Suprapubic skin (tissue), 4 donors: ENCODE results near the gene SEPTIN5. TPM values are rescaled to one million over a fixed set of nuclear protein-coding genes. Genes with fewer than 3 reads are reported as not detected.
"Not testable (repeated sequence)": the region's sequence is repeated elsewhere in the genome, so short reads cannot be mapped to it uniquely, and the experiment has no call there.

Source experiments
- DNase-seq, 2 donors: peaks; one replicate each; pipeline ENCODE4 v3.0.0-alpha.2; 2019; ENCODE audit warnings: low spot score in 2 of 2
- H3K27ac ChIP-seq: fragments of 200-600 bp; sonication (generic); one replicate; pipeline ENCODE4 v1.5.1; 2019
- H3K27me3 ChIP-seq: fragments of 200-600 bp; sonication (generic); one replicate; pipeline ENCODE4 v1.5.1; 2019
- H3K36me3 ChIP-seq: fragments of 200-600 bp; sonication (generic); one replicate; pipeline ENCODE4 v1.5.1; 2019
- H3K4me1 ChIP-seq: fragments of 200-600 bp; sonication (generic); one replicate; pipeline ENCODE4 v1.5.1; 2019
- H3K4me3 ChIP-seq: fragments of 200-600 bp; sonication (generic); one replicate; pipeline ENCODE4 v1.5.1; 2019; ENCODE audit warnings: mild to moderate bottlenecking
- H3K9me3 ChIP-seq: fragments of 200-600 bp; sonication (generic); one replicate; pipeline ENCODE4 v1.5.1; 2019
- EP300 ChIP-seq: sonication (generic); formaldehyde crosslinking; IDR thresholded peaks from one replicate; pipeline ENCODE4 v1.6.1; 2017; ENCODE audit warnings: antibody characterized with exemption
- POLR2A ChIP-seq, 2 donors: fragments of 450-650 bp; IDR thresholded peaks; one replicate each; pipeline ENCODE4 v1.6.1; 2017; ENCODE audit warnings: antibody characterized with exemption in 2 of 2, mild to moderate bottlenecking in 2 of 2, moderate library complexity in 2 of 2
- POLR2AphosphoS5 ChIP-seq, 3 donors: sonication (generic); formaldehyde crosslinking; IDR thresholded peaks; one replicate each; pipeline ENCODE4 v1.6.1; 2017; ENCODE audit warnings: antibody characterized with exemption in 3 of 3
- WGBS: methylation state at CpG from one replicate; pipeline ENCODE4 v1.1.5; 2018; 5-methylcytosine and 5-hydroxymethylcytosine counted together
- total RNA-seq, 4 donors: library from RNA; depleted of rRNA; stranded (reverse); fragments of >200 nt; gene quantifications; one replicate each; pipeline ENCODE4 v1.1.0, GENCODE V29; 2016
- TF ChIP-seq, protein P1 (sequence below), 2 donors: fragments of 200-600 bp in 1 of 2; fragments of 450-650 bp in 1 of 2; sonication (generic) in 1 of 2; IDR thresholded peaks; one replicate each; pipeline ENCODE4 v1.5.1; 2016 to 2019; ENCODE audit warnings: antibody characterized with exemption in 2 of 2, mild to moderate bottlenecking in 1 of 2, moderate library complexity in 1 of 2

The SEPTIN5 gene
- total RNA-seq, 4 donors from 2014 or later, result 89.0 to 147 (median 129) TPM

DNA sequence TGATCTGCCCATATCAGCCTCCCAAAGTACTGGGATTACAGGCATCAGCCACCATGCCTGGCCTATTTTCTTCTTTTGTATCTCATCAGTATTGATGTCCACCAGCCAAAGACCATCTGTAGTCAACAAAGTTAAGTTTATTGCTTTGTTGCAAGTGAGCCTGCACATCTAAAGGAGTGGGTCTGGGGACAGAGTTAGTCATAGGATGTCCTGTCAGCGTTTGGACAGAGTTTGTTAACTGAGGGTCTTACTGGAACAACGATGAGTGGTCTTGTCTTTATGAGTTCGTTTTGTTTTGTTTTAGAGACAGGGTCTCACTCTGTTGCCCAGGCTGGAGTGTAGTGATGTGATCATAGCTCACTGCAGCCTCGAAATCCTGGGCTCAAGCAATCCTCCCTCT, 40.6 kb upstream of the SEPTIN5 start:
- Histone ChIP-seq H3K4me1 (no peaks in the 10 kb centered on the region), H3K36me3 (no peaks in the 10 kb centered on the region), H3K27ac (no peak overlapping the region), H3K4me3 (no peak overlapping the region), H3K27me3 (peaks cover 5% of the 10 kb centered on the region), H3K9me3 (no peaks in the 10 kb centered on the region)
- 88% methylated on average over 4 of the region's 4 CpGs for WGBS
- TF ChIP-seq EP300, result no peak
- DNase-seq, result no peak

- WGBS, result 82% methylated on average over 11 of the region's 11 CpGs
- peak in 1 of 2 donors; percentile 40 for DNase-seq
These were observed 40.0 kb upstream of the SEPTIN5 start for GRCh38 chr22:19674129-19674928.

GRCh38 chr22:19674929-19675253, 39.4 kb upstream of the SEPTIN5 start:
- H3K4me1 ChIP-seq, result peaks cover 5% of the 10 kb centered on the region
- H3K4me3 ChIP-seq, result no peak overlapping the region
- peaks cover 5% of the 10 kb centered on the region for H3K27me3 ChIP-seq
- no peak overlapping the region for H3K27ac ChIP-seq
- WGBS, result 89% methylated on average over 10 of the region's 10 CpGs
- peak in 1 of 2 donors; percentile 37 for DNase-seq
- no peaks in the 10 kb centered on the region for H3K9me3 ChIP-seq
- no peaks in the 10 kb centered on the region for H3K36me3 ChIP-seq
- TF ChIP-seq POLR2A (IDR thresholded peaks at IDR 0.05) (no peak), POLR2AphosphoS5 (IDR thresholded peaks at IDR 0.05) (no peak), EP300 (no peak)
- TF ChIP-seq, protein P1, sequence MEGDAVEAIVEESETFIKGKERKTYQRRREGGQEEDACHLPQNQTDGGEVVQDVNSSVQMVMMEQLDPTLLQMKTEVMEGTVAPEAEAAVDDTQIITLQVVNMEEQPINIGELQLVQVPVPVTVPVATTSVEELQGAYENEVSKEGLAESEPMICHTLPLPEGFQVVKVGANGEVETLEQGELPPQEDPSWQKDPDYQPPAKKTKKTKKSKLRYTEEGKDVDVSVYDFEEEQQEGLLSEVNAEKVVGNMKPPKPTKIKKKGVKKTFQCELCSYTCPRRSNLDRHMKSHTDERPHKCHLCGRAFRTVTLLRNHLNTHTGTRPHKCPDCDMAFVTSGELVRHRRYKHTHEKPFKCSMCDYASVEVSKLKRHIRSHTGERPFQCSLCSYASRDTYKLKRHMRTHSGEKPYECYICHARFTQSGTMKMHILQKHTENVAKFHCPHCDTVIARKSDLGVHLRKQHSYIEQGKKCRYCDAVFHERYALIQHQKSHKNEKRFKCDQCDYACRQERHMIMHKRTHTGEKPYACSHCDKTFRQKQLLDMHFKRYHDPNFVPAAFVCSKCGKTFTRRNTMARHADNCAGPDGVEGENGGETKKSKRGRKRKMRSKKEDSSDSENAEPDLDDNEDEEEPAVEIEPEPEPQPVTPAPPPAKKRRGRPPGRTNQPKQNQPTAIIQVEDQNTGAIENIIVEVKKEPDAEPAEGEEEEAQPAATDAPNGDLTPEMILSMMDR (IDR thresholded peaks at IDR 0.05), result no peak

More at GRCh38 chr22:19674129-19674928, 40.0 kb upstream of the SEPTIN5 start:
- H3K27ac ChIP-seq, result no peak overlapping the region
- H3K9me3 ChIP-seq, result no peaks in the 10 kb centered on the region
- H3K27me3 ChIP-seq, result peaks cover 5% of the 10 kb centered on the region
- H3K36me3 ChIP-seq, result no peaks in the 10 kb centered on the region
- H3K4me1 ChIP-seq, result peaks cover under 1% of the 10 kb centered on the region
- H3K4me3 ChIP-seq, result no peak overlapping the region
- no peak for TF ChIP-seq EP300
- no peak for TF ChIP-seq POLR2A (IDR thresholded peaks at IDR 0.05)
- TF ChIP-seq, protein P1 (IDR thresholded peaks at IDR 0.05), result no peak
- no peak for TF ChIP-seq POLR2AphosphoS5 (IDR thresholded peaks at IDR 0.05)

- 86% methylated on average over 7 of the region's 7 CpGs for WGBS
- Histone ChIP-seq H3K36me3 (no peaks in the 10 kb centered on the region), H3K4me3 (no peak overlapping the region), H3K27me3 (peaks cover 7% of the 10 kb centered on the region), H3K9me3 (no peaks in the 10 kb centered on the region), H3K27ac (no peak overlapping the region), H3K4me1 (peaks cover 5% of the 10 kb centered on the region)
- no peak for TF ChIP-seq POLR2AphosphoS5 (IDR thresholded peaks at IDR 0.05)
- TF ChIP-seq POLR2A (IDR thresholded peaks at IDR 0.05), result no peak
- TF ChIP-seq, protein P1 (IDR thresholded peaks at IDR 0.05), result no peak
- TF ChIP-seq EP300, result no peak
- DNase-seq, result peak in 1 of 2 donors; percentile 16
These were observed 38.9 kb upstream of the SEPTIN5 start for GRCh38 chr22:19675428-19675827.

GRCh38 chr22:19676437-19676836, 37.9 kb upstream of the SEPTIN5 start:
- H3K36me3 ChIP-seq, H3K4me3 ChIP-seq, H3K27me3 ChIP-seq, H3K4me1 ChIP-seq, H3K27ac ChIP-seq, H3K9me3 ChIP-seq: not testable (repeated sequence)
- DNase-seq, result peak in 1 of 2 donors; percentile 9
- WGBS, result 92% methylated on average over 1 of the region's 1 CpG

DNA sequence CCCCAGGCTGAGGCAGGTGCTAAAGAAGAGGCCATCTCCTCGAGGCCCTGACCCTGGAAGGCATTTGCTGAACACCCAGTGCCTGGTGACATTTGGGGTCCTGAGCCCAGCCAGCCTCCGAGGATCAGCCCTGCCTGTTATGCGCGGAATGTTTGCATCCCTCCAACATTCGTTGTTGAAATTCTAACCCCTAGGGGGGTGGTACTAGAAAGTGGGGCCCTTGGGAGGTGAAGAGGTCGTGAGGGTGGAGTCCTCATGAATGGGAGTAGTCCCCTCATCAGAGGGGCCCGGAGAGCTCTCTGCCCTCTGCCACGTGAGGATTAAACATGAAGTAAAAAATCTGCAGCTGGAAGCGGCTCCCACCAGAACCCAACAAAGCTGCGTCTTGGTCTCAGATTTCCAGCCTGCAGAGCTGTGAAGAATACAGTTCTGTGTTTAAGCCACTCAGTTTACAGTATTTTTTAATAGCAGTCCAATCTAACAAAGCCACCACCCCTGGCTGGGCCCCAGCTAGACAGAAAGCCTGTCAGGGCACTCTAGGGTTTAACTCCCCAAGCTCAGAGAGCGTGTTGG, 35.3 kb upstream of the SEPTIN5 start:
- peak in 1 of 2 donors; percentile 73 for DNase-seq
- Histone ChIP-seq H3K27ac (no peak overlapping the region), H3K36me3 (no peaks in the 10 kb centered on the region), H3K4me3 (no peak overlapping the region), H3K9me3 (no peaks in the 10 kb centered on the region), H3K4me1 (peaks cover 5% of the 10 kb centered on the region), H3K27me3 (peaks cover 10% of the 10 kb centered on the region)
- TF ChIP-seq, protein P1 (IDR thresholded peaks at IDR 0.05), result no peak
- no peak for TF ChIP-seq EP300
- TF ChIP-seq POLR2AphosphoS5 (IDR thresholded peaks at IDR 0.05), result no peak
- no peak for TF ChIP-seq POLR2A (IDR thresholded peaks at IDR 0.05)
- 64% methylated on average over 10 of the region's 11 CpGs for WGBS
